ENCODE measurements around the gene PAK2. TPM values are rescaled to one million over a fixed set of nuclear protein-coding genes. Genes with fewer than 3 reads are reported as not detected.

Gene PAK2
- total RNA-seq, 1 experiment from 2014 or later: 70.4 TPM

- Mint-ChIP-seq H3K27ac (ENCODE audit: unreplicated experiment) (no peak overlapping the region), H3K4me1 (ENCODE audit: low read depth, unreplicated experiment) (no peaks in the 10 kb centered on the region), H3K36me3 (ENCODE audit: insufficient read depth, unreplicated experiment) (peaks cover 28% of the 10 kb centered on the region), H3K27me3 (ENCODE audit: unreplicated experiment) (no peaks in the 10 kb centered on the region), H3K4me3 (ENCODE audit: low read depth, unreplicated experiment) (no peak overlapping the region), H3K9me3 (ENCODE audit: low read depth, unreplicated experiment) (no peaks in the 10 kb centered on the region)
- DNase-seq: no peak
- no TSS peak for BruUV-seq (replicated peaks)
- TF ChIP-seq CTCF (IDR thresholded peaks at IDR 0.05; ENCODE audit: unreplicated experiment): no peak
- intact Hi-C loops (cut with micrococcal nuclease; ENCODE audit: unreplicated experiment): no loop called here
- CTCF ChIA-PET: no interaction called here
Measured at GRCh38 chr3:196803891-196804468, 64.3 kb downstream of the PAK2 start.

- no peaks in the 10 kb centered on the region for H3K4me1 Mint-ChIP-seq (ENCODE audit: low read depth, unreplicated experiment)
- no peak for TF ChIP-seq CTCF (IDR thresholded peaks at IDR 0.05; ENCODE audit: unreplicated experiment)
- H3K9me3 Mint-ChIP-seq (ENCODE audit: low read depth, unreplicated experiment): no peaks in the 10 kb centered on the region
- BruUV-seq (replicated peaks): no TSS peak
- H3K27ac Mint-ChIP-seq (ENCODE audit: unreplicated experiment): no peak overlapping the region
- H3K4me3 Mint-ChIP-seq (ENCODE audit: low read depth, unreplicated experiment): no peak overlapping the region
- CTCF ChIA-PET: no interaction called here
- intact Hi-C loops (cut with micrococcal nuclease; ENCODE audit: unreplicated experiment): no loop called here
- H3K27me3 Mint-ChIP-seq (ENCODE audit: unreplicated experiment): no peaks in the 10 kb centered on the region
- DNase-seq: no peak
- peaks cover 28% of the 10 kb centered on the region for H3K36me3 Mint-ChIP-seq (ENCODE audit: insufficient read depth, unreplicated experiment)
Measured at GRCh38 chr3:196804773-196805172, 65.1 kb downstream of the PAK2 start.

- H3K27ac Mint-ChIP-seq (ENCODE audit: unreplicated experiment): no peak overlapping the region
- no peaks in the 10 kb centered on the region for H3K9me3 Mint-ChIP-seq (ENCODE audit: low read depth, unreplicated experiment)
- intact Hi-C loops (cut with micrococcal nuclease; ENCODE audit: unreplicated experiment): no loop called here
- H3K4me1 Mint-ChIP-seq (ENCODE audit: low read depth, unreplicated experiment): no peaks in the 10 kb centered on the region
- BruUV-seq (replicated peaks): no TSS peak
- no peak overlapping the region for H3K4me3 Mint-ChIP-seq (ENCODE audit: low read depth, unreplicated experiment)
- no peaks in the 10 kb centered on the region for H3K27me3 Mint-ChIP-seq (ENCODE audit: unreplicated experiment)
- CTCF ChIA-PET: no interaction called here
- no peak for TF ChIP-seq CTCF (IDR thresholded peaks at IDR 0.05; ENCODE audit: unreplicated experiment)
- peaks cover 39% of the 10 kb centered on the region for H3K36me3 Mint-ChIP-seq (ENCODE audit: insufficient read depth, unreplicated experiment)
- DNase-seq: no peak
Measured at GRCh38 chr3:196810963-196811581, 71.4 kb downstream of the PAK2 start.

- no peaks in the 10 kb centered on the region for H3K27me3 Mint-ChIP-seq (ENCODE audit: unreplicated experiment)
- peaks cover 32% of the 10 kb centered on the region for H3K36me3 Mint-ChIP-seq (ENCODE audit: insufficient read depth, unreplicated experiment)
- no peak overlapping the region for H3K27ac Mint-ChIP-seq (ENCODE audit: unreplicated experiment)
- H3K4me3 Mint-ChIP-seq (ENCODE audit: low read depth, unreplicated experiment): no peak overlapping the region
- no TSS peak for BruUV-seq (replicated peaks)
- H3K4me1 Mint-ChIP-seq (ENCODE audit: low read depth, unreplicated experiment): no peaks in the 10 kb centered on the region
- DNase-seq: no peak
- CTCF ChIA-PET: no interaction called here
- no peak for TF ChIP-seq CTCF (IDR thresholded peaks at IDR 0.05; ENCODE audit: unreplicated experiment)
- intact Hi-C loops (cut with micrococcal nuclease; ENCODE audit: unreplicated experiment): no loop called here
- no peaks in the 10 kb centered on the region for H3K9me3 Mint-ChIP-seq (ENCODE audit: low read depth, unreplicated experiment)
Measured at GRCh38 chr3:196812853-196813252, 73.2 kb downstream of the PAK2 start.

Data from Calu3 (cell line).